K562 (cell line): Measurements from ENCODE around the gene CHMP2A. TPM values are rescaled to one million over a fixed set of nuclear protein-coding genes. Genes with fewer than 3 reads are reported as not detected.

Source experiments
- CTCF ChIP-seq, 3 experiments: IDR thresholded peaks in 2 of 3; conservative IDR thresholded peaks in 1 of 3; 2 replicates each; pipeline ENCODE4 v1.5.1; 2011 to 2012; ENCODE audit warnings: low read length in 3 of 3, mild to moderate bottlenecking in 3 of 3, control low read depth in 2 of 3, improper control_type of control experiment in 1 of 3, inconsistent platforms in 1 of 3, low read depth in 1 of 3, mixed read lengths in 1 of 3, moderate library complexity in 1 of 3; ENCODE audit not compliant: insufficient read depth in 2 of 3
- DEAF1 ChIP-seq: fragments of 450-650 bp; formaldehyde crosslinking; IDR thresholded peaks from 2 replicates; pipeline ENCODE4 v1.4.0; 2020; ENCODE audit warnings: mild to moderate bottlenecking, moderate library complexity
- EWSR1 ChIP-seq: fragments of 450-650 bp; IDR thresholded peaks from 2 replicates; pipeline ENCODE4 v1.6.1; 2018; ENCODE audit warnings: borderline replicate concordance, mild to moderate bottlenecking, low read depth, moderate library complexity; ENCODE audit not compliant: partially characterized antibody
- SIN3B ChIP-seq: fragments of 450-650 bp; IDR thresholded peaks from 2 replicates; pipeline ENCODE4 v1.6.1; 2017; ENCODE audit warnings: low read depth, mild to moderate bottlenecking, moderate library complexity
- ZBTB2 ChIP-seq: fragments of 450-650 bp; IDR thresholded peaks from 2 replicates; pipeline ENCODE4 v1.6.1; 2016; ENCODE audit warnings: antibody characterized with exemption
- ZNF143 ChIP-seq: sonication (generic); formaldehyde crosslinking; IDR thresholded peaks from 2 replicates; pipeline ENCODE4 v1.9.0; 2022; ENCODE audit warnings: mild to moderate bottlenecking, missing genetic modification reagents
- polyA plus RNA-seq, 8 experiments: library from polyadenylated mRNA; depleted of rRNA in 4 of 8; stranded (reverse) in 5 of 8; unstranded in 3 of 8; fragments of >200 nt; fragmentation: Nextera tagmentation in 2 of 8; fragmentation: Illumina TruSeq in 1 of 8; extraction: Ambion mirVana in 2 of 8; extraction: Trizol in 1 of 8; gene quantifications; 2 replicates each; pipeline versions ENCODE4 v1.2.1 to v1.2.3, GENCODE V29; 2011 to 2014; ENCODE audit warnings: inconsistent platforms in 1 of 8, missing spikeins in 1 of 8
- total RNA-seq, 7 experiments: library from RNA; depleted of rRNA in 6 of 7; stranded (reverse); fragments of >200 nt in 6 of 7; fragmentation: Illumina TruSeq in 2 of 7; extraction: Trizol in 2 of 7; gene quantifications; 2 replicates each; pipeline versions ENCODE4 v1.2.1 to v1.2.3, GENCODE V29; 2011 to 2021; ENCODE audit warnings: low replicate concordance in 1 of 7

The CHMP2A gene
- total and polyA plus RNA-seq, 9 of the 15 experiments (the other 6 are each of a cell fraction or from before 2014, with no cell fraction given) = 57.6 to 159 (median 87.2) TPM

- TF ChIP-seq DEAF1 (CRISPR knock-in tag) (peak; percentile 55), SIN3B (peak; percentile 74), EWSR1 (no peak), ZNF143 (CRISPR knock-in tag) (peak; percentile 95), CTCF (IDR thresholded peaks at IDR 0.05 in 2 of 3, conservative IDR thresholded peaks at IDR 0.05 in 1 of 3; ENCODE audit: insufficient read depth in 2 of 3, low read depth in 1 of 3, low read length in 3 of 3) (peak in 2 of 3 experiments; percentile 23 to 31; a peak in 2 of 6 replicates), ZBTB2 (peak; percentile 64)
Measured at GRCh38 chr19:58575183-58576041, 20.5 kb upstream of the CHMP2A start (continued).
